GM21423 (cell line): ENCODE measurements around the gene PTCD3.
A peak's percentile ranks its signal among the peaks of the same experiment; 100 is the strongest.

ENCODE experiments used
- ATAC-seq: cut with Tn5 transposase; IDR thresholded peaks from one replicate; pipeline ENCODE4 v1.9.1; 2021; ENCODE audit warnings: mild to moderate bottlenecking, moderate library complexity; ENCODE audit not compliant: unreplicated experiment

PTCD3 gene

DNA sequence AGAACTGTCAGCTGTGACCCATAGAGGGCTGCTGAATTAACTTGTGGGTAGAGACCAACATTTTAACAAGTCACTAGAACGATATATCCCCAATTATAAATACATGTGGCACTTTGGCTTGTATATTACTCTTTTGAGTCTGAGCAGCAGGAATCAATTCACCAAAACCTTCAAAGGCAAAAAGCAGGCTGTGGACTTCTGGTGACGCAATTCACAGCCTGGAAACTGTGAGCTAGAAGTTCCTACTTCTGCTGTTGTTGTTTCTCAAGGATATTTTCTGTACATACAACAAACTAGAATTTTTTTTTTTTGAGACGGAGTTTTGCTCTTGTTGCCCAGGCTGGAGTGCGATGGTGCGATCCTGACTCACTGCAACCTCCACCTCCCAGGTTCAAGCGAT is 37.3 kb downstream of the PTCD3 start:
- ATAC-seq = no peak

DNA sequence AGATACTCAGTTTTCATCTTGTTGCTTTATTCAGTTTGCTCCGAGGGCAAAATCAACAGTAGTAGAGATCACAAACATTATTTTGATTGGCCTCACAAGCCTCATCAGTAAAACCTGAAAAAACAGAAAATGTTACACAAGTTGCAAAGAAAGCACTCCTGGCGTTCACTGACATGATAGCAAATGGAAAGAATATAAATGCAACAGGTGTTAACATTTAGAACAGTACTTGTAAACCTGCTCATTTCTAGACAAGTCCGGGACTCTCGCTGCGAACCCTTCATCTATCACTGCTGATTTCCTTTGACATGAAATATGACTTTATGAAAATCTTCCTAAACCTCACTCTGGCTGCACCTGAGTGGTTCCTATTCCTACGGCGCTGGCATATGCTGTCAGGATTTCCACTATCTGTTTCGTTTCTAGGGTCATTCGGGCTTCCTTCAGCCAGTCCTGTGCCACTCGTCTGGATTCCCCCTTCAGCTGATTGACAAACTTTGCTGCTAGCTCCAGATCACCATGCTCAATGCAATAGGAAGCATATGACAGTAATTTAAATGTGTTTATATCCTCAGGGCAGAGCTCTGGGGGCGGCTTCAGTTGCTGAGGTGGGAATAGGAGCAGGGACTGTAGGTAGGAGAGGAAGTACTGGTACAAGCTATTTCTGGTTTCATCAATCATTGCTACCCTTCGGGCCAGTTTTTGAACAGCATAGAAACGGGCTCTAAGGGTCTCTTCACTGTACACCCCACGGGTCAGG is 38.1 kb downstream of the PTCD3 start:
- no peak for ATAC-seq

DNA sequence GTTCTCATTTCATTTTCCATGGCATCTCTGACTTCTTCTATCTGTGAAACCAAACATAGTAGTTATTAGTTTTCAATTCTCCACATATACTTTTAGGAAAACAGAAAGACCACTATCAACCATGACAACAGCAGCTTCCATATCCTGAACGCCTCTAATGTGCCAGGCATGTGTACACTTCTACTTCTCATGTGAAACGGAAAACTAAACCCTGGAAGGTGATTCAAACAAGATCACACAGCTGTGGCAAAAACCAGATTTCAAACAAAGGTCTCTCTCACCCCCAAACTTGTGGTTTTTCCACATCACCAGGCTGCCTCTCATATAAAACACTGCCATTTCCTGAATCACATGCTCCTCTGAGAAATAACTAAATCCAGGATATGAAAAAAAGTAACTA is 41.8 kb downstream of the PTCD3 start:
- no peak for ATAC-seq

DNA sequence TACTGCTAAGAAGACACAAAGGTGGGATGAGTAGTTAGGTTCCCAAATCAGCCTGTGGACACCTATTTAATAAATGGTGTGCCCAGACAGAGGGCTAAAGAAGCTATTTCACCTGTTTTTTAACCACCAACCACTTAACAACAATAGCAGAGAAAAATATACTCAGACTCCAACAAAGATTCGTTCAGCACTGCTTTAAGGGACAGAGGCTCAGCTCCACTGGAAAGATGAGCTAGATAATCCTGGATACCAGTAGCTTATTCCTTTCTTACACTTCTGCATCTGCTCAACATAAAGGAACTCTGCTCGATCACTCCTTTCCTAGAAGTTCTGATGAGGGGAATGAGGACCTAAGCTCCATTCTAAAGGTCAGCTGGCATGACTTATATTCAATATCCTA is 44.5 kb downstream of the PTCD3 start:
- ATAC-seq = no peak

DNA sequence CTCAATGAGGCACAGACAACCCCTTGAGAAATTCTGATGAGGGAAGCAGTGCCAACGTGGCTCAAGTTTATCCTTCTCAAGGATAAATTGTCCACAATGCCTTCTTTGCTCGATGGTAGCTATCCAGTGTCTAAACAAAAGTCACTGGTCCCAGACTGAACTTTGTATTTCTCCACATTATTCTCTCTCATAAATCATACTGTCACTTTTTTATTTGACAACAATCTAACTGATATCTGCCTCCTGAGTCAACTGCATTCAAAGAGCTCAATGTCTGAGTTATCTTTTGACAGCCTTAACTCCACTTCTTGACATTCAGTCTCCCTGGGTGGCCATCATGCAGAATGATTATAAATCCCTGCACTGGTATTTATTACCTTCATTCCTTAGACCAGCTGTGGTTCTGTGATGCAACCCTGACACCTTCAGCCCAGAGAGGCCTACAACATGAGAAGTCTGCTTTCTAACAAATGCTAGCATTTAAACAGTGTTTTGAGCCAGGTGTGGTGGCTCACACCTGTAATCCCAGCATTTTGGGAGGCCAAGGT is 51.0 kb downstream of the PTCD3 start:
- ATAC-seq = no peak

DNA sequence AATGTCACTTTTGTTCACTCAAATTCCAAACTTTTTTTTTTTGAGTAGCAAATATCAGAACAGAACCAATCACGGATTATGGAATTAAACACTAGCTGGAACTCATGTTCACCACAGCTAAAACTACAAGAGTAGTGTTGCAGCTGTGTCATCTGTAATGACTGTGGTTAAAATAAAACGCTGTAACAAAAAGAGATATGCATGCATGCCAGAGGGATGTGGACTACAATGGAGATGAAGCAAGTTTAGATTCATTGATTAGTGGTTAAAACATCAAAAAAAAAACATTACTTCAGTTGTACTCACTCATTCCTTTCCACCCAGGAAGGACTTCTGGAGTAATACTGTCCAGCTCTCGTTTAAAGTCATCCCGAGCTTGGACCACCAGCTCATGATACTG is 52.3 kb downstream of the PTCD3 start:
- ATAC-seq = no peak

DNA sequence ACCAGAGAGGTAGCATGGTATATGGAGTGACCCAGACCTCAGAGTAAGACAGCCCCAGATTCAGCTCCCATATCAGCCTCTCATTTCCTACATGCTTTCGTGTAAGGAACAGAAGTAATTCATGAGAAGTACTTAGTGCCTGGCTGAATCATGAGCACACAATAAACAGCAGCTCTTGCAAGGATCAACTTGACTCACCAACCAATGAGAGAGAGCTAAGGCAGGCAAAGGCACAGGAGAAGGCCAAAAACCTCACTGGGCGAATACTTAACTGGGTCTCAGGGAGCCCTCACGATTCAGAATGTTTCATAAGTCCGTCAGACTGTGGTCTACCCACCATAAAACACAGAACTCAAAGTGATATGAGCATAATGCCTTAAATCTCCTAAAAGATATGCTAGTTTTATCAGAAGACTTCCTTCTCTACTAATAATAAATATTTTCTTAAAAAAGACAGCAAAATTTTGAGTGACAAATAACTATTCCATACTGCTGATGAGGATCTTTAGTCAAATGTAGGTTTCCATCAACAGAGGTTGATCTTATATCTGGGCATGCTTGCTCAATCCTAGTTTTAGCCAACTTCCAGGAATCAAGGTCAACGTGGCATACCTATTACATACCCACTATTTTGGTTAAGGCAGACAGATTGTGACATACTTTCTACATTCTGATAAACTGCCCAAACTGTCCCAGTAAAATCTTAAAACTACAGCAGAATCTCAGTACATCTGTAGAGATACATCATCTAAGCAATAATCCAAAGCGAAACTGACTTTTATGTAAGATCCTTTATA is 54.3 kb downstream of the PTCD3 start:
- no peak for ATAC-seq

DNA sequence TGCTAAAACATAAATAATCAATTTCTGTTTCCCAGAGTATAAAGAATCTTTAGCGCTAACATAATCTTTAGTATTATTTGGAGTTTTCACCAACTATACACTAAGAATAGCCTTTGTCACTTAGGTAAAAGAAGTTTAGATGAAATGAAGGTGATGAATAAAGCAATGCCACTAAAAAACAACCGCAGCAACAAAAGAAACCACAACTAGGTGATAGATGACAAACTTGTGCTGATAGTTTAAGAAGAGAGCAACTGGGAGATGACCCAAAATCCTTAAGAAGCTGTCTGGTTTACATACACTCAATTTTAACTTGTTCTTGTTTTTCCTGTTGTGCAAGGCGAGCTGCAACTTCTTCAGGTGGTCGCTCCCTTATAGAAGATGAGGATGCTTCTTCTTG is 64.4 kb downstream of the PTCD3 start:
- ATAC-seq = no peak

DNA sequence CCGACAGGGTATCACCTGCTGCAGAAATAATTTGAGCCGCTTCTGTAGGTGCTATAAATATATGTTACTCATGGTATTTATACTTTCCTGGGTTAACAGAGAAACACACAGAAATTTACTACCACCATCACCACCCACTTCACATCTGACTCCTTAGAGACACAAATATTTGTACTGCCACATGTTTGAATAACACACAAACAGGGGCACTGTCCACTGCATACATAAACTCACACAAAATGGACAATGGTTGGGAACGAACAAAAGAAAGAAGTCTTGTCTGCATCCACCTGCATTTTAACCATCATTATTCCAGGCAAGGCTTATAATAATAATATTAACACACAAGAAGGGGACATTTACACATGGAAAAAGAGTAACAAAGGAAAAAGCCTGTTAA is 65.3 kb downstream of the PTCD3 start:
- ATAC-seq = no peak

DNA sequence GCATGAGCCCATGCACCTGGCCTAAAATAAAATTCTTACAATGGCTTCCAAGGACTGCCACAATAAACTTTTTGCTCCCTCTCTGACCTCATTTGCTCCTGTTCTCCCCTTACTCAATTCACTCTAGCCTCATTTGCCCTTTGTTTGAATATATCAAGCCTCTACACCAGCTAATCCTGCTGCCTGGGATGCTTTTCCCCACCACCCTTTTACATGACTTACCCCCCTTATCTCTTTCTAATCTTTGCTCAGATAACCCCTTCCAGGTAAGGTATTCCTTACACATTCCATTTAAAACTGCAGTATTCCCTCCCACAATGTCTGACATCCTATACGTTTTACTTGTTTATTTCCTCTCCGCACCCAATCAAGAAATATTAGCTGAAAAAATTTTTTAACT is 66.6 kb downstream of the PTCD3 start:
- no peak for ATAC-seq

DNA sequence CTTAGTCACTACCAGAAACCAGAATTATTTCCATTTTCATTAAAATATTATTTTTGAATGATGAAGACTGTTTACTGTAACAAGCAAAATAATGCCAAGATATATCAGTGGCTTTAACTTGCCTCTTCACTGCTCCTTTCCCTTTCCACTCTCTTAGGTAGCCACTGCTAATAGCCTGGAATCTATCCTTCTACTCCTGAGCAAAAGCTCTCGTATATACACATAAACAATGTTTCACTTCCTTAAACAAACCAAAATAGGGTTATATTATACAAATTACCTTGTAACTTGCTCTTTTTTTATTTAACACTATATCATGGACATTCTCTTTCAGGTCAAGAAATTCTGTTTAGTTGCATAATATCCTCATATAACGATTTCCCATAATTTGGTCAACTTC is 68.4 kb downstream of the PTCD3 start:
- no peak for ATAC-seq

DNA sequence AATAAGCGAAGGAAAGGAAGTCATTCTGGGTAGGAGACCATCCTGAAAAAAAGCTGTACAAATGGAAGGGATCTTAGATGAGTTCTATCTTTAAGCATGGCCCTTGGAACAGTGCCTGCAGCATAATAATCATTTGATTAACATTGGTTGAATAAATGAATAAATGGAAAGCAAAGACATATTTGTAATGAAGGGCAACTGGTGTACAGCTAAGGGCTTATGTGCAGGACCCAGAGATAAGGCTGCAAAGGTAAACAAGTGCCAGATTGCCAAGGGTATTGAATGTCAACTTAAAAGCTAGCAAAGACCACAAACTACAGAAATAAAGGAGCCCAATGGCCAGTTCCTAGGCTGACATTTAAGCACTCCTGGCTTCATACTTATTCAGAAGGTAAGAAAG is 69.8 kb downstream of the PTCD3 start:
- no peak for ATAC-seq

DNA sequence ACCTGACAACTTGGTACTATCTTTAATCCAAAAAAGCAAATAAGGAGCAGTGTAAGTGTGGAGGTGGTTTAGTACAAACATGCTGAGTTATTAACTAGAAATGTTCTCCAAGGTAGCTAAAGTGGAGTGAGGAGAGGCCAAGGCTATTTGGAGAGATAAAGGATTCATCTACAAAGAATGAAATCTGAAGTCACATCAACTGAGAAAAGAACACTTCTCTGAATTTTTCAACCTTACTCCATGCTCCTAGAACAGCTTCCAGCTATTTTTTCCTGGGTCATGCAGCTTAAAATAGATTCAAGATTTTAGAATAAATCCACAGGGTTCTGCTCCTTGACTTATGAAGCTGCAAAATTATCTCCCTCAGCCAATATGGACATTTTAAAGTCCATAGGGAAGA is 70.6 kb downstream of the PTCD3 start:
- no peak for ATAC-seq

DNA sequence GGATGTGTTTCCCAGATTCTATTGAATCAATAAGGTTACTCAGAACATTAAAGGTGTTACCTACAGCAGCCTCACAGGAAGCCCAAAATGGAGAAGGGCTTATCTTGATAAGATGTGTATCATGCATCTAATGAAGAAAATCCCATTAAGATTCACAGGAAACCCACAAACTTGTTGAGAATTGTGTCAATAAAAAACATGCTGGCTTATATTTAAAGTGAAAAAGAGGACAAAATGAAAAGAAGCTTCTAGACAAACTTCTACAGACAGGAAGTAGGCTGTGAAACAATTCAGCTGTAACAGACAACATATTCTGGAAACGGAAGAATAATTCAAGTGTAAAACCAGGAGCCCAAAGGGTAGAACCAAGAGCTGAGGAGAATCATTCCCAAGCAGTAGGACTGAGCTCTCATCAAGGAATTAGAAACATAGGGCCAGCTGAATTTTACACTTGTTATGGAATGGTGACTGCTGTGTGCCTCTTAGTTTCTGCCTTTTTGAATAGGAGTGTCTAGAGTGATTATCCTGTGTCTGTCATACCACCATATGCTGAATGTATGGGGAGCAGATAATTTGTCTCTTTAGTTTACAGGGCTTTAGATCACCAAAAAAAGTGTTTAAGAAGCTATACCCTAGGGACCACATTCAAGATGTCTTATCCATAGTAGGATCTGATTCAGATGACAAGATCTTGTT is 79.6 kb downstream of the PTCD3 start:
- peak; percentile 37 for ATAC-seq

DNA sequence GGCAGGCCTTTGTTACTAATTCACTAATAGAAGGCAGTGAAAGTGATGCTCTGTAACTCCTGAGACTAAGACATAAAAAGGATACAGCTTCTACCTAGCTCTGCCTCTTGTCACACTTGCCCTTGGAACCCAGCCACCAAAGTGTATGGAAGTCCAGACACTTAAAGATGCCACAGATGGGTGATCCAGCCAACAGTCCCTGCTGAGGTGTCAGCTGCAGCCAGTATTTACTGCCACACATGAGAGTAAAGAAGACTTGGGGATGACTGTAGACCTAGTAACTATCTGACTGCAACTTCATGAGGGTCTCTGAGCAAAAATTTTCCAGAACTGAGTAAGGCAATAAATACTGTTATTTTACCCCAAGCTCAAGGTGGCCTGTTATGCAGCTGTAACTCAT is 80.4 kb downstream of the PTCD3 start:
- ATAC-seq = peak; percentile 41

DNA sequence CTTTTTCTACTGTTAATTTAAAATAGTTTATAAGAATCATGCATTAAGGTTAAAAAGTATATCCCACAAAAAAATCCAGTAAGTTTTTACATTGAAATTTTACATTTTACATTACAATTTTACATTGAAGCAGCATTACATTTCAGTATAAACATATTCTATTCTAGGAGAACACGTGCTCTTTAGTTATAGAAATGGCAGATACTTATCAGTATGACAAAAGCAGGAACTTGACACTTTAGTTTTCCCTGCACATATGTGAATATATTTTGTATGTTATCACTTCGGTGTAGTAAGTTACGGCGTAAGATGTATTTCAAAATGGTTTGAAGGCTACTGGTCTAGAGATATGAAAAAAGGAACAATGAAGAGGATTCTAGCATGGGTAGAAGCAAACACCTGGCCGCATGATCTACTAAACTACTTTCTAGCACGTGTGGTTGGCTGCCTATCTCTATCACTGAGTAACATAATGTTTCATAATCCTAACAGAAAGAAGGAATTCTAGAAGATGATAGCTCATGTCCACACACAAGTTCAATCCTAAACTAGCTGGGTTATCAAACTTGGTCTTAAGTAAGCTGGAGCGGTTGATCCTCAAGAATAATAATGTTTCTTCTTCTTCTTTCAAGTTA is 83.9 kb downstream of the PTCD3 start:
- no peak for ATAC-seq
